ENCODE results near the gene RAB22A.
"Not testable (repeated sequence)": the region's sequence is repeated elsewhere in the genome, so short reads cannot be mapped to it uniquely, and the experiment has no call there.

The RAB22A gene

DNA sequence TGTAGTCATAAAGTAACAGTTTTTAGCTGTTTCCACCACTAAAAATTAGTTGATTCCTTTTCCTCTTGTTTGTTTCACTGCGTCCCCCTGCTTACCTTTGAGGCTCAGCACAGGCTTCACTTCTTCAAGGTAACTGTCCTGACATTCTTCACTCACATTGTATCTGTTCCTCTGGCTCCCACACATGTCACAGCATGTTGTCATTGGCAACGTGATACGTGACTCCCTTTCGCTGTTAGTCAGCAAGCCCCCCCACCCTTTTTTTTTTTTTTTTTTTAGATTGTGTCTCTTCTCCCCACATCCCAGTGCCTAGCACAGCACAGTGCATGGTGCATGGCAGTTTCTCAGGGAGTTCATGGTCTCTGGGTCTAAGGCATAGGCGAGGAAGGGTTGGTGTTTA, 92.8 kb downstream of the RAB22A start:
- no peak for DNase-seq
- in situ Hi-C loops (cut with MboI; ENCODE audit: low pct_unique_long_range_greater_than_20kb, low sequenced_read_pairs) = no loop called here

DNA sequence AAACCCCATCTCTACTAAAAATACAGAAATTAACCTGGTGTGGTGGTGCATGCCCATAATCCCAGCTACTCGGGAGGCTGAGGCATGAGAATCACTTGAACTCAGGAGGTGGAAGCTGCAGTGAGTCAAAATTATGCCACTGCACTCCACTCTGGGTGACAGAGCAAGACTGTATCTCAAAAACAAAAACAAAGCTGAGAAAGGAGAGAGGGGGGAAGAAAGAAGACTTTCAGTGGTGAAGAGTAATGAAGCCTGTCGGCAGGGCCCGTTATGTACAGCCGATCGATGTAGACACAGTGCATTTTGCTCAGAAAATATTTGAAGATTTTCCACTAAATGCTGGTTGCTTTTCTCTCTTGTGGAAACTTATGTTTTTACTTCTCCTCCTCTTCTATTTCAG, 93.3 kb downstream of the RAB22A start:
- no peak for DNase-seq
- in situ Hi-C loops (cut with MboI; ENCODE audit: low pct_unique_long_range_greater_than_20kb, low sequenced_read_pairs) = no loop called here

DNA sequence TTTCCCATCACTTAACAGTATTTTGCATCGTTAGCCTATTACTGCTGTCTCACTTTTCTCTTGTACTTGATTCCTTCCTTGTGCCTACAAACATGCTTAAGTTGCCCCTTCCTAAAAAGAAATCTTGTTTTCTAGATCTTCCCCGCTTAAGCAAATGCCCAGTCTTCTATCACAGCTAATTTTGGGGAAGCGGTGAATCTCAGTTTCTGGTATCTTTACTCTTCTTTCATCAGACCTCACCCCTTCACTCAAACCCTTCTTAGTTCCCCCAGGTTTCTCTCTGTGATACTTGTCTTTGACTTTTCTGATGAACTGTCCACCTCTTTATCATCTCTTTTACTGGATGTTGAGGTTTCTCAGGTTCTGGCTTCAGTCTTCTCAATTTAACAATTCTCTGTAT, 93.8 kb downstream of the RAB22A start:
- DNase-seq = no peak
- in situ Hi-C loops (cut with MboI; ENCODE audit: low pct_unique_long_range_greater_than_20kb, low sequenced_read_pairs) = no loop called here

DNA sequence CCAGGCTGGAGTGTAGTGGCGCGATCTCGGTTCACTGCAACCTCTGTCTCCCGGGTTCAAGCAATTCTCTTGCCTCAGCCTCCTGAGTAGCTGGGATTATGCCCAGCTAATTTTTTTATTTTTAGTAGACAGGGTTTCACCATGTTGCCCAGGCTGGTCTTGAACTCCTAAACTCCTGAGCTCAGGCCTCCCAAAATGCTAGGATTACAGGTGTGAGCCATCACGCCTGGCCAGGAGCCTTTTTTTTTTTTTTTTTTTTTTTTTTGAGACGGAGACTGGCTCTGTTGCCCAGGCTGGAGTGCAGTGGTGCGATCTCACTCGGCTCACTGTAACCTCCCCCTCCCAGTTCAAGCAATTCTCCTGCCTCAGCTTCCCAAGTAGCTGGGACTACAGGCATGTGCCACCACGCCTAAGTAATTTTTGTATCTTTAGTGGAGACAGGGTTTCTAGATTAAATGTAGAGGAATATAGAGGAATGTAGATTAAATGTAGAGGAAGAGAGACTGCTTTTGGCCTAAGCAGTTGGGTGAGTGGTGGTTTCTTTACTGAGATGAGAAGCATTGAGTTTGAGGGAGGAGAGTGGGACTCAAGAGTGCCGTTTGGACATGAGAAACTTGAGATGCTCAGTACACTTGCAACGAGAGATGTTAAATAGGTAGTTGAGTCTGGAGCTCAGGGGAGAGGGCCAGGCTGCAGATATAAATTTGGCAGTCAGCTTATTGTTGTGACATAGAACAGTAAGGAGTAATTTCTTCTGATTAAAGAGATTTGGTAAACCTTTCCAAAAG, 96.2 kb downstream of the RAB22A start:
- no peak for DNase-seq
- in situ Hi-C loops (cut with MboI; ENCODE audit: low pct_unique_long_range_greater_than_20kb, low sequenced_read_pairs) = no loop called here

DNA sequence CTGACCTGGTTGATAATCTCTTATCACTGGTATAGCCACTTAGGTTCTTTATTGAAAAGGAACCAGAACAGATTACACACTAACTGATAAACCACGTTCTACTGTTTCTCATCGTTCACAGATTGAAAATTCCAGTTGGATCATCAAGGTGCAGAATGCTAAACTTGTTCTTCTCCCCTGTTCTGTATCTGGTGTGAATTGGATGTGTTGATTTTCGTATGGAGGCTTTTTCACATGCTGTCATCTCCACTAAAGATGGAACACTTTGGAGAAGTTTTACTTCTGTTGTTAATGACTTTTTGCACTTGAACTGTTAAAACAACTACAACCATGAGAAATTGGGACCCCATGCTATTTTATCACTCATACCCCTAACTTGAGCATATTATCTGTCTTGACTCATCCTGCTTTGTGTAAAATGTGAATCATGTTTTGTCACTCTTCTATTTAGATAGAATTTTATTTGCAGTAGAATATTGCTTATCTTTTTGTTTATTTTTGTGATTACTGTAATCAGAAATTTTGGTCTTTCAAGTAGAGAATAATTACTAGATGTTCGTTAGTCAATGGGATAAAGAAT, 97.0 kb downstream of the RAB22A start:
- in situ Hi-C loops (cut with MboI; ENCODE audit: low pct_unique_long_range_greater_than_20kb, low sequenced_read_pairs) = no loop called here
- DNase-seq = no peak

DNA sequence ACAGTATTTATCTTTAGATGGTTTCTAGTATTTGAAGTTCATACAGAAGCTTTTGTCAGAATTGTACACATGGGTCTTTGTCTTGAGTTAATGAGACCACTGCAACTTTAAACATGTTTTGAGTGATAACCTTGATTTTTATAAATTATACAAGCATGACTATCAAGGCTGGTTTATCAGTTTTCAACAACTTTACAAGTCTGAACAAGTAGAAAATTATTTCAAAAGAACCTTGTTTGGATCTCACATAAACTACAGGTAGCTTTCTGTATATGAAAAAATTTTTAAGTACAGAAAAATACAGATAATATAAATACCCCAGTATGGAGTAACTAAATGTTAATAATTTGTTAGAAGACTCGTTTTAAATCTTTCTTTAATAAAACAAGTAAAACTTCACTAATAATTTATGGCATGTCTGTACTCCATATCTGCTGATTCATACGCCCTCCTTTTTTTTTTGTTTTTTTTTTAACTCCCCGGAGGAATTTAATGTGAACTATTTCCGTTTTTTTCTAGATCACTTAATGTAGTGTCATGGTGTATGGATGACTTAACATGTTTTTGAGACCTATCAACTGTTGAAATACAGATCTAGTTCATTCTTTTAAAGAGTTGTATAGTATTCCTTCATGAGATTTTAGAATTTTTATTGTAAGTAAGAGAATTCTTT, 97.8 kb downstream of the RAB22A start:
- DNase-seq = peak; percentile 31
- in situ Hi-C loops (cut with MboI; ENCODE audit: low pct_unique_long_range_greater_than_20kb, low sequenced_read_pairs) = no loop called here

DNA sequence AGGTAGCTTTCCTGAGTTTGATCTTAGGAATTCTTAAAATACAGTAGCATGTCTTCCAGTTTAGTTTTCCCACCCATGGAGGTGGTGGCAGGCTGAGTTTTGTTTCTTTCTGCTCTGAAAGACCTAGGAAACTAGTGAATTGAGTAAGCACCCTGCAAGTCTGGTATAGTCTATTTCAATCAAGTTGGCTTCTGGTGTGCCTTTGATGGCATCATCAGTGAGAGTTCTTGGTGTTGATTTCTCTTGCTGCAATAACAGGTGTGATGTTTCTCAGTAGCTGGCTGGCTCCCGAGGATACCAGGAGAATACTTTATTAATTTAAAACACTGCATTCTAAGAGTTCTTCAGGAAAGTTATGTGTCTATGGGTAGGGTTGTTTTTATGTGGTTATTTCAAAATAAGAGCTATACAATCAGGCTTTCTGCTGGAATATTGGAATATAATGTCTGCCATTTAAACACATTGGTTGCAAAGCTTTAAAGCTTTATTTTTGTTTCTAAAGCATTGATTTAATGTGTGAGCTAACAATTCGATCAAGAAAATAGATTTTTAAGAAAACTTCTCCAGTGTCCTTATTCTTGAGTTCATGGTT, 98.5 kb downstream of the RAB22A start:
- in situ Hi-C loops (cut with MboI; ENCODE audit: low pct_unique_long_range_greater_than_20kb, low sequenced_read_pairs) = no loop called here
- no peak for DNase-seq

DNA sequence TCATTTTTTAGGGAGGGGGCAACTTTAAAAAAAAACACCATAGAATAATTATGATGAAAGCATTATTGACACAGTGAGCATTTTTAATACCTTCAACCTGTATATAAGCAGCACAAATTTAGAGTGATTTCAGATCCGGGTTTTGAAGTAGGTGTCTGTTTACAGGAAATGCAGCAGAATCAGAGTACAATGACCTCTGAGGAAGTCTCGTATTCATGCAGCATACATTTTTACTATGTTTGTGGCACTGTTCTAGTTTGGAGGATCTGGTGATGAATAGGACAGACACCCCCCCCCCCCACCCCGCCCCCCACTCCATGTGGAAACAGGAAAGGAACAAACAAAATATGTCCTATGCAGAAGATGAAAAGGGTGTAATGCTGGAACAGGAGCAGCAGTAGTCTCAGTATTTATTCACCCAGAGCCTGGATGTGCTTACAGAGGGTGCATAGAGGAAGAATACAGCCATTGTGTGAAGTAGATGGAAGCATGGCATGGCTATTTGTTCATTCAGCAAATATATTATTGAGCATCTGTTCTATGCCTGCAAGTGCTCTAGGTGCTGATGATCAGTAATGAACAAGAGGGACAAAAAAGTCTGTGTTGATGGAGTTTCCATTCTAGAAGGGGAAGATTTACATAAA, 99.2 kb downstream of the RAB22A start:
- peak; percentile 8 for DNase-seq
- in situ Hi-C loops (cut with MboI; ENCODE audit: low pct_unique_long_range_greater_than_20kb, low sequenced_read_pairs) = no loop called here

DNA sequence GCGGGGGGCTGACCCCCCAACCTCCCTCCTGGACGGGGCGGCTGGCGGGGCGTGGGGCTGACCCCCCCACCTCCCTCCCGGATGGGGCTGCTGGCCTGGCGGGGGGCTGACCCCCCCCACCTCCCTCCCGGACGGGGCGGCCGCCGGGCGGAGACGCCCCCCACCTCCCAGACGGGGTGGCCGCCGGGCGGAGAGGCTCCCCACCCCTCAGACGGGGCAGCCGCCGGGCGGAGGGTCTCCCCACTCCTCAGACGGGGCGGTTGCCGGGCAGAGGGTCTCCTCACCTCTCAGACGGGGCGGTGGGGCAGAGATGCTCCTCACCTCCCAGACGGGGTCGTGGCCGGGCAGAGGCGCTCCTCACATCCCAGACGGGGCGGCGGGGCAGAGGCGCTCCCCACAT, 104.7 kb downstream of the RAB22A start:
- in situ Hi-C loops (cut with MboI; ENCODE audit: low pct_unique_long_range_greater_than_20kb, low sequenced_read_pairs); DNase-seq: not testable (repeated sequence)

DNA sequence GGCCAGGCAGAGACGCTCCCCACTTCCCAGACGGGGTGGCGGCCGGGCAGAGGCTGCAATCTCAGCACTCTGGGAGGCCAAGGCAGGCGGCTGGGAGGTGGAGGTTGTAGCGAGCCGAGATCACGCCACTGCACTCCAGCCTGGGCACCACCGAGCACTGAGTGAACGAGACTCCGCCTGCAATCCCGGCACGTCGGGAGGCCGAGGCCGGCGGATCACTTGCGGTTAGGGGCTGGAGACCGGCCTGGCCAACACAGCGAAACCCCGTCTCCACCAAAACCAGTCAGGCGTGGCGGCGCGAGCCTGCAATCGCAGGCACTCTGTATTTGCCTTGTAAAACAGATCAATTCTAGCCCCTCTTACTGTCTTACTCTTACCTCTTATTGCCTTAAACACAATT, 105.3 kb downstream of the RAB22A start:
- DNase-seq; in situ Hi-C loops (cut with MboI; ENCODE audit: low pct_unique_long_range_greater_than_20kb, low sequenced_read_pairs): not testable (repeated sequence)

DNA sequence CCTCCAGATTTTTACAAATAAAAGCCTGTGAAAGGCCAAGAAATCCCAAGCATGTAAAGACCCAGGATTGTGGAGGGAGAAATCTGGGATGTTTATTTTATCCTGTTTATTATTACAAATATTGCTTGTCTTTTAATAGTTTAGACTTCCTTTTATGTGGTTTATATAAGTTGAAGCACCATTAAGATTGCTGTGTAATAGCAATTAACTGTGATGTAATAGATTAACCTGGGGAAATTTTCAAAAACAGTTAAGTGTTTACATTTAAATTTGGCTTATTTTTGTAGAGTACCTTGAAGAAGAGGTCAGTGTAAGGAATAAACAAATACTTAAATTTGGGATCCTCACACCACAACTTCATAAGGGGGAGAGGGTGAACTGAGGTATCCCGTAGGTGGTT, 106.5 kb downstream of the RAB22A start:
- in situ Hi-C loops (cut with MboI; ENCODE audit: low pct_unique_long_range_greater_than_20kb, low sequenced_read_pairs) = no loop called here
- no peak for DNase-seq

DNA sequence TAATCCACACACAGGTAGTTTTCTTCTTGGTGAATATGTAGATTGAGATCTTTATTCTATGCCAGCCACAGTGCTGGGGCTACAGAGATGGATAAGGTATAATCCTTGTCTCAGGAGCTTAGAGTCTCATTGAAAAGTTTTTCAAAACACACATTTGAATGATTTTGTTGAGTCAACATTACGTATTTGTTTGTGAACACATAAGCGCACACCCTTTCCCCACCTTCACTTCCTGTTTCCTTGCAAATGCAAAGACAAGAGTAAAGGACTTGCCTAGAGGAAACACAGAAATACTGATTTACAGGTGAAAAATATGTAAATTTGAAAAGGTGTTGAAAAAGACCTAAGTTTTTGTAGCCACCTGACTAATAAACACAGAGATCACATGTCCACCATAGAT, 107.3 kb downstream of the RAB22A start:
- DNase-seq = no peak
- in situ Hi-C loops (cut with MboI; ENCODE audit: low pct_unique_long_range_greater_than_20kb, low sequenced_read_pairs) = no loop called here

Measured in KBM-7 (cell line).